ENCODE data around the gene RAI1. TPM values are rescaled to one million over a fixed set of nuclear protein-coding genes. Genes with fewer than 3 reads are reported as not detected.
A peak's percentile ranks its signal among the peaks of the same experiment; 100 is the strongest.

The RAI1 gene
- total and polyA plus RNA-seq, 2 of the 13 experiments (the other 11 are each of a cell fraction or from before 2014, with no cell fraction given) = 3.4 to 5.2 TPM

GRCh38 chr17:17856386-17856785 is 175.1 kb downstream of the RAI1 start (continued):
- no peak for TF ChIP-seq ZNF761 (CRISPR knock-in tag; conservative IDR thresholded peaks at IDR 0.05)
- no peak for TF ChIP-seq KIAA2018 (CRISPR knock-in tag; IDR thresholded peaks at IDR 0.05; ENCODE audit: borderline replicate concordance)
- TF ChIP-seq ATF7-NPFF (CRISPR knock-in tag; IDR thresholded peaks at IDR 0.05; ENCODE audit: low read depth) = no peak
- no peak for TF ChIP-seq HDAC6 (IDR thresholded peaks at IDR 0.05; ENCODE audit: low read depth, low read length)
- no peak for TF ChIP-seq KLF15 (CRISPR knock-in tag; IDR thresholded peaks at IDR 0.05; ENCODE audit: borderline replicate concordance)
- TF ChIP-seq ZNF605 (CRISPR knock-in tag; IDR thresholded peaks at IDR 0.05) = no peak
- TF ChIP-seq ZNF883 (CRISPR knock-in tag; IDR thresholded peaks at IDR 0.05; ENCODE audit: not compliant biosample characterization) = no peak
- no peak for TF ChIP-seq IKZF4 (CRISPR knock-in tag; IDR thresholded peaks at IDR 0.05; ENCODE audit: borderline replicate concordance, low read depth, not compliant biosample characterization)
- peak; percentile 64 for TF ChIP-seq ZNF687 (CRISPR knock-in tag; IDR thresholded peaks at IDR 0.05)
- TF ChIP-seq REPIN1 (CRISPR knock-in tag; IDR thresholded peaks at IDR 0.05; ENCODE audit: borderline replicate concordance, low read depth) = no peak
- no peak for TF ChIP-seq STAT6 (CRISPR knock-in tag; IDR thresholded peaks at IDR 0.05; ENCODE audit: borderline replicate concordance)
- TF ChIP-seq ZNF441 (CRISPR knock-in tag; IDR thresholded peaks at IDR 0.05; ENCODE audit: borderline replicate concordance) = no peak
- TF ChIP-seq ATF1 (CRISPR knock-in tag; IDR thresholded peaks at IDR 0.05) = no peak

Data from HepG2 (cell line).